ENCODE measurements around the gene MEF2A.

Gene MEF2A

GRCh38 chr15:99707473-99708270 lies 141.9 kb downstream of the MEF2A start:
- no peak for DNase-seq

- DNase-seq = no peak
Observed at GRCh38 chr15:99708563-99708962, 142.8 kb downstream of the MEF2A start.

GRCh38 chr15:99709243-99709986 lies 143.6 kb downstream of the MEF2A start:
- DNase-seq = no peak

- DNase-seq = no peak
Observed at GRCh38 chr15:99711625-99712024, 145.8 kb downstream of the MEF2A start.

- DNase-seq = no peak
Observed at GRCh38 chr15:99712415-99712814, 146.6 kb downstream of the MEF2A start.

GRCh38 chr15:99716540-99717095 lies 150.8 kb downstream of the MEF2A start:
- DNase-seq = no peak

- DNase-seq = no peak
Observed at GRCh38 chr15:99717161-99718009, 151.6 kb downstream of the MEF2A start.

GRCh38 chr15:99718421-99718820 lies 152.6 kb downstream of the MEF2A start:
- no peak for DNase-seq

- no peak for DNase-seq
Observed at GRCh38 chr15:99719096-99719541, 153.3 kb downstream of the MEF2A start.

GRCh38 chr15:99720533-99720932 lies 154.7 kb downstream of the MEF2A start:
- no peak for DNase-seq

- no peak for DNase-seq
Observed at GRCh38 chr15:99721104-99721778, 155.5 kb downstream of the MEF2A start.

GRCh38 chr15:99721896-99722295 lies 156.1 kb downstream of the MEF2A start:
- no peak for DNase-seq

- DNase-seq = no peak
Observed at GRCh38 chr15:99722406-99722805, 156.6 kb downstream of the MEF2A start.

- no peak for DNase-seq
Observed at GRCh38 chr15:99726333-99726732, 160.5 kb downstream of the MEF2A start.

GRCh38 chr15:99727330-99727729 lies 161.5 kb downstream of the MEF2A start:
- DNase-seq = no peak

GRCh38 chr15:99727733-99728132 lies 161.9 kb downstream of the MEF2A start:
- no peak for DNase-seq

GRCh38 chr15:99728916-99729315 lies 163.1 kb downstream of the MEF2A start:
- no peak for DNase-seq

GRCh38 chr15:99729327-99729726 lies 163.5 kb downstream of the MEF2A start:
- DNase-seq = no peak

- DNase-seq = no peak
Observed at GRCh38 chr15:99729920-99730319, 164.1 kb downstream of the MEF2A start.

GRCh38 chr15:99731336-99732123 lies 165.7 kb downstream of the MEF2A start:
- no peak for DNase-seq

GRCh38 chr15:99732124-99732750 lies 166.5 kb downstream of the MEF2A start:
- no peak for DNase-seq

All from DMS153 (cell line).